ENCODE results near the gene METAP2. TPM values are rescaled to one million over a fixed set of nuclear protein-coding genes. Genes with fewer than 3 reads are reported as not detected.

Gene METAP2
- total RNA-seq, 1 experiment from 2014 or later, result 127 TPM

DNA sequence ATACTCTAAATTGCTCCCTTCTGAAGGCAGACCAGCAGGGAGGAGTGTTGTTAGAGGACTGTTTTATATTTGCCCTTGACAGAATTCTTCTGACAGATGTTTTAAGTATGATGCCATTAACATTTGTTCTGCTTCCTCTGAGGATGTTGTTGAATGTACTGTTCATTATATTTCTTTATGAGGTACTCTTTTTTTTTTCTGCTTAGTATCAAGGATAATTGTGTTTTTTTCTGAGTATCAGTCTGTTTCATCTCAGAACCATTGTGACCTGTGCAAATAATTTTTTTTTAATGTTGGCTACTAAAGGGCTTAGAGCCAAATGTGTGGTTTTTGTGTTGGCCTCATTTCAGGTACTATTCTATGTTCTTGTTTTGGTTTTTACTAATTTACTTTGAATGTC is 10.6 kb downstream of the METAP2 start:
- ChIA-PET RAD21 (ENCODE audit: low non-redundant PET in 1 of 2, low total read pairs in 2 of 2, uncharacterized antibody in 2 of 2, unreplicated experiment in 2 of 2) (no interaction called here), CTCF (no interaction called here), POLR2A (interaction anchor here (1.5 kb wide), 1 partner anchor 11 kb away, joined by 3 read pairs; the partner anchor contains the start of gene METAP2)
- Histone ChIP-seq H3K36me3 (ENCODE audit: control insufficient read depth in 1 of 2, insufficient read depth in 2 of 2, low read length in 2 of 2) (peaks cover 15% of the 10 kb centered on the region in 2 experiments), H3K27me3 (ENCODE audit: insufficient read depth, low read length) (no peaks in the 10 kb centered on the region), H3K27ac (ENCODE audit: low read depth, low read length) (no peak overlapping the region), H2AFZ (ENCODE audit: low read depth, low read length, poor library complexity, severe bottlenecking) (no peak overlapping the region), H3K4me2 (ENCODE audit: low read length) (no peak overlapping the region), H3K4me3 (replicated peaks in 1 of 2; ENCODE audit: low read depth in 1 of 2, low read length in 2 of 2) (no peak overlapping the region), H3K9ac (ENCODE audit: low read length) (no peak overlapping the region), H3K4me1 (ENCODE audit: control insufficient read depth in 1 of 2, insufficient read depth in 2 of 2, low read length in 2 of 2) (no peaks in the 10 kb centered on the region), H4K20me1 (ENCODE audit: insufficient read depth) (peaks cover 21% of the 10 kb centered on the region; the same call in 1 of the 2 replicates), H3K79me2 (ENCODE audit: insufficient read depth, low read length) (peaks cover 96% of the 10 kb centered on the region), H3K9me2 (ENCODE audit: insufficient read depth) (no peaks in the 10 kb centered on the region), H3K9me3 (ENCODE audit: control insufficient read depth in 1 of 2, insufficient read depth in 1 of 2, low read depth in 1 of 2, low read length in 2 of 2) (no peaks in the 10 kb centered on the region)
- no peak for DNase-seq (ENCODE audit: low read depth, low spot score)
- BruUV-seq (replicated peaks), result no TSS peak
- ATAC-seq, result no peak
- intact Hi-C loops (cut with micrococcal nuclease), result no loop called here
- TF ChIP-seq EGR1 (IDR thresholded peaks at IDR 0.05; ENCODE audit: low read depth) (no peak), TCF7L2 (IDR thresholded peaks at IDR 0.05; ENCODE audit: borderline replicate concordance, extremely low read depth, insufficient read depth, insufficient read length) (no peak), POLR2AphosphoS5 (IDR thresholded peaks at IDR 0.05; ENCODE audit: low read depth, low read length) (no peak), ELF1 (IDR thresholded peaks at IDR 0.05; ENCODE audit: borderline replicate concordance, low read depth) (no peak)

DNA sequence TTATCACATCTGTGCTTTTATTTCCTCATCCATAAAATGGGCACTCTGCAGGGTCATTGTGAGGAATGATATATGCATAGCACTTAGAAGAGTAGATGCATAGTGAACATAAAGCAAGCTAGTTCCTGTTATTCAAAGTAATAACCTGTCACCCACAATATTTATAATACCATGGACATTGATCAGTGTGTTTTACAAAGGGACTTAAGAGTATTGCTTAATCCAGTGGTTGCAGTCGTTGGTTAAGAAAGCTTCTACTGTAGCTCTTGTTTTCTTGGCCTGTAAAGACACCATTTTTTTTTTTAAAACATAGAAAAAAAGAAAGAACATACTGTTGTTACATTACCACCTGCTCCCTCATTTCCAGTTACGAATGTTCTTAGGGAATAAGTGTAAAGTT is 13.1 kb downstream of the METAP2 start:
- Histone ChIP-seq H3K4me1 (ENCODE audit: control insufficient read depth in 1 of 2, insufficient read depth in 2 of 2, low read length in 2 of 2) (no peaks in the 10 kb centered on the region), H3K27me3 (ENCODE audit: insufficient read depth, low read length) (no peaks in the 10 kb centered on the region), H3K27ac (ENCODE audit: low read depth, low read length) (no peak overlapping the region), H3K9me3 (ENCODE audit: control insufficient read depth in 1 of 2, insufficient read depth in 1 of 2, low read depth in 1 of 2, low read length in 2 of 2) (no peaks in the 10 kb centered on the region), H4K20me1 (ENCODE audit: insufficient read depth) (peaks cover 5% of the 10 kb centered on the region; the same call in 1 of the 2 replicates), H3K4me3 (replicated peaks in 1 of 2; ENCODE audit: low read depth in 1 of 2, low read length in 2 of 2) (no peak overlapping the region), H3K9ac (ENCODE audit: low read length) (no peak overlapping the region), H3K4me2 (ENCODE audit: low read length) (no peak overlapping the region), H3K9me2 (ENCODE audit: insufficient read depth) (no peaks in the 10 kb centered on the region), H2AFZ (ENCODE audit: low read depth, low read length, poor library complexity, severe bottlenecking) (no peak overlapping the region), H3K36me3 (ENCODE audit: control insufficient read depth in 1 of 2, insufficient read depth in 2 of 2, low read length in 2 of 2) (peaks cover 12 to 15% of the 10 kb centered on the region in 2 experiments), H3K79me2 (ENCODE audit: insufficient read depth, low read length) (peaks cover 96% of the 10 kb centered on the region)
- no peak for ATAC-seq
- intact Hi-C loops (cut with micrococcal nuclease), result no loop called here
- ChIA-PET CTCF (no interaction called here), RAD21 (ENCODE audit: low non-redundant PET in 1 of 2, low total read pairs in 2 of 2, uncharacterized antibody in 2 of 2, unreplicated experiment in 2 of 2) (no interaction called here), POLR2A (interaction anchor here (1.9 kb wide), 1 partner anchor 13 kb away, joined by 4 read pairs; the partner anchor contains the start of gene METAP2)
- TF ChIP-seq ZFX (IDR thresholded peaks at IDR 0.05) (no peak), RAD21 (IDR thresholded peaks at IDR 0.05; ENCODE audit: low read depth) (no peak), POLR2AphosphoS5 (IDR thresholded peaks at IDR 0.05; ENCODE audit: low read depth, low read length) (no peak)
- DNase-seq (ENCODE audit: low read depth, low spot score), result no peak
- no TSS peak for BruUV-seq (replicated peaks)

Data from HCT116 (cell line).